ENCODE results near the gene DOCK2. TPM values are rescaled to one million over a fixed set of nuclear protein-coding genes. Genes with fewer than 3 reads are reported as not detected.

DOCK2 gene
- total RNA-seq, 6 donors from 2014 or later, result 46.7 to 150 (median 73.8) TPM

DNA sequence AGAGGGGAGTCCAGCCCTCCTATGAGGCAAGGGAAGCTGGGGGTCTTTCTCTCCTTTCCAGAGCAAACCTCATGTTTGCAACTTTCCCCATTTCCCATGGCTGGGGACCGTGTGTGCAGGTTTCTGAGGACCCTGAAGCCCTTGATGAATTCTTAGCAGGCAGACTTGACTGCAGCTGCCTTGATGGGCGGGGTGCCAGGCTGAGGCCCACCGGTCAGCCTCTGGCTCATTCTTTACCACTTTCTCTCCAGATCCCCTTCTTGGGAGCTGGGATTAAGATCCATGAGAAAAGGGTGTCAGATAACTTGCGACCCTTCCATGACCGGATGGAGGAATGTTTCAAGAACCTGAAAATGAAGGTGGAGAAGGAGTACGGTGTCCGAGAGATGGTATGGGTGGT is 438.6 kb downstream of the DOCK2 start:
- no peaks in the 10 kb centered on the region for H3K27me3 ChIP-seq
- no peak for ATAC-seq (ENCODE audit: low FRiP score in 2 of 2)
- no peaks in the 10 kb centered on the region for H3K9me3 ChIP-seq
- H3K27ac ChIP-seq, result no peak overlapping the region
- 78 to 86% methylated on average over 7 of the region's 7 CpGs for WGBS, 2 donors
- no peaks in the 10 kb centered on the region for H3K4me1 ChIP-seq
- peaks cover 0 to 15% (median 10%) of the 10 kb centered on the region in 4 donors for H3K36me3 ChIP-seq
- no peak for TF ChIP-seq POLR2AphosphoS5 (IDR thresholded peaks at IDR 0.05)
- no peak for TF ChIP-seq EP300 (IDR thresholded peaks at IDR 0.05)
- TF ChIP-seq, protein P1, sequence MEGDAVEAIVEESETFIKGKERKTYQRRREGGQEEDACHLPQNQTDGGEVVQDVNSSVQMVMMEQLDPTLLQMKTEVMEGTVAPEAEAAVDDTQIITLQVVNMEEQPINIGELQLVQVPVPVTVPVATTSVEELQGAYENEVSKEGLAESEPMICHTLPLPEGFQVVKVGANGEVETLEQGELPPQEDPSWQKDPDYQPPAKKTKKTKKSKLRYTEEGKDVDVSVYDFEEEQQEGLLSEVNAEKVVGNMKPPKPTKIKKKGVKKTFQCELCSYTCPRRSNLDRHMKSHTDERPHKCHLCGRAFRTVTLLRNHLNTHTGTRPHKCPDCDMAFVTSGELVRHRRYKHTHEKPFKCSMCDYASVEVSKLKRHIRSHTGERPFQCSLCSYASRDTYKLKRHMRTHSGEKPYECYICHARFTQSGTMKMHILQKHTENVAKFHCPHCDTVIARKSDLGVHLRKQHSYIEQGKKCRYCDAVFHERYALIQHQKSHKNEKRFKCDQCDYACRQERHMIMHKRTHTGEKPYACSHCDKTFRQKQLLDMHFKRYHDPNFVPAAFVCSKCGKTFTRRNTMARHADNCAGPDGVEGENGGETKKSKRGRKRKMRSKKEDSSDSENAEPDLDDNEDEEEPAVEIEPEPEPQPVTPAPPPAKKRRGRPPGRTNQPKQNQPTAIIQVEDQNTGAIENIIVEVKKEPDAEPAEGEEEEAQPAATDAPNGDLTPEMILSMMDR (IDR thresholded peaks at IDR 0.05), result no peak
- no peak for TF ChIP-seq POLR2A (IDR thresholded peaks at IDR 0.05)
- DNase-seq, result no peak
- no peak overlapping the region for H3K4me3 ChIP-seq

DNA sequence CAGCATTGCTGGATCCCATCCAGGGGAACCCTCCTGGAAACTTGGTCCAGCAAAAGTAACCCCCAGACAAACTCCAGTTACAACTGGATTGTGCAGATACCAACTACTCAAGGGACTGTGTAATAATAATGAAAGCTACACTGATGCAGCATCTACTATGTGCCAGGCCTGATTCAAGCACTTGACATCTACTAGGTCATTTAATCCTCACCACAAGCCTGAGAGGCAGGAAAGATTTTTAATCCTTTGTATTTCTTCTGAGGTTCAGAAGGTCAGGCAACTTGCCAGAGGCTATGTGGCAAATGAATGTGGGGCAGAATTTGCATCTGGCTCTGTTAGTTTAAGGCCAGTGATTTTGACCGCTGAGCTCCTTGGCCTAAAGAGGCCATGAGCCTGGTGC is 439.1 kb downstream of the DOCK2 start:
- Histone ChIP-seq H3K4me1 (no peaks in the 10 kb centered on the region), H3K9me3 (no peaks in the 10 kb centered on the region), H3K4me3 (no peak overlapping the region), H3K36me3 (peaks cover 0 to 16% (median 10%) of the 10 kb centered on the region in 4 donors), H3K27ac (no peak overlapping the region), H3K27me3 (no peaks in the 10 kb centered on the region)
- WGBS, 2 donors, result 90 to 93% methylated on average over 1 of the region's 1 CpG
- ATAC-seq (ENCODE audit: low FRiP score in 2 of 2) (no peak), DNase-seq (no peak)
- no peak for TF ChIP-seq POLR2AphosphoS5 (IDR thresholded peaks at IDR 0.05)
- TF ChIP-seq EP300 (IDR thresholded peaks at IDR 0.05), result no peak
- TF ChIP-seq, protein P1 (IDR thresholded peaks at IDR 0.05), result no peak
- no peak for TF ChIP-seq POLR2A (IDR thresholded peaks at IDR 0.05)

DNA sequence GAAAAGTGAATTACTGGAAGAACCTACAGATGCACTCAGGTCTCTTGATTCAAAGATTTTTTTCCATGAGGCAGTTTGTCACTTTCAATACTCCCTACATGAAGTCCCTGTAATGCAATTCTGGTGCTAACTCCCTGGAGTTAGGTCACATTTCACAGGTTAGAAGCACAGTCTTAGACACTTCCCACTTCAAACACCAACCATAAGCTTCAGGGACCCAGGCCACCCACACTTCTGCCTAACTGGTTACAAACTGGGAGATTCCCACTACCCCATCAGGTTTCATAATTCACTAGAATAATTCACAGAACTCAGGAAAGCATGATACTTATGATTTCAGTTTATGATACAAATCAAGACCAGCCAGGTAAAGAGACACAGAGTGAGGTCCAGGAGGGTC is 439.7 kb downstream of the DOCK2 start:
- Histone ChIP-seq H3K4me3 (no peak overlapping the region), H3K27ac (no peak overlapping the region), H3K27me3 (no peaks in the 10 kb centered on the region), H3K4me1 (no peaks in the 10 kb centered on the region), H3K36me3 (peaks cover 0 to 16% (median 10%) of the 10 kb centered on the region in 4 donors), H3K9me3 (no peaks in the 10 kb centered on the region)
- ATAC-seq (ENCODE audit: low FRiP score in 2 of 2), result no peak
- no peak for TF ChIP-seq POLR2AphosphoS5 (IDR thresholded peaks at IDR 0.05)
- TF ChIP-seq POLR2A (IDR thresholded peaks at IDR 0.05), result no peak
- TF ChIP-seq EP300 (IDR thresholded peaks at IDR 0.05), result no peak
- TF ChIP-seq, protein P1 (IDR thresholded peaks at IDR 0.05), result no peak
- no peak for DNase-seq

DNA sequence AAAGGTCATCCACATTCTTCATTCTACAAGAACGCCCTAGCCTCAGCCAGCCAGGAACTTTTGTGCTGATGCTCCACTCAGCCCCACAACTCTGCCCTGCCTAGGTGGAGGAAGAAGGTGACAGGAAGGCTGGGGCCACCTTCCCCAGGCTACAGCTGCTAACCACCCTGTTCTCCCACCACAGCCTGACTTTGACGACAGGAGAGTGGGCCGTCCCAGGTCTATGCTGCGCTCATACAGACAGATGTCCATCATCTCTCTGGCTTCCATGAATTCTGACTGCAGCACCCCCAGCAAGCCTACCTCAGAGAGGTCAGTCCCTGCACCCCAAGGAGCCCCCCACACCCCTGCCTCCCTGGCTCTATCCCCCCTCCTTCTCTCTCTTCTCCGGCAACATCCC is 440.5 kb downstream of the DOCK2 start:
- TF ChIP-seq POLR2A (IDR thresholded peaks at IDR 0.05), result no peak
- TF ChIP-seq EP300 (IDR thresholded peaks at IDR 0.05), result no peak
- Histone ChIP-seq H3K27me3 (no peaks in the 10 kb centered on the region), H3K9me3 (no peaks in the 10 kb centered on the region), H3K27ac (no peak overlapping the region), H3K36me3 (peaks cover 0 to 16% (median 10%) of the 10 kb centered on the region in 4 donors), H3K4me1 (no peaks in the 10 kb centered on the region), H3K4me3 (no peak overlapping the region)
- no peak for DNase-seq
- ATAC-seq (ENCODE audit: low FRiP score in 2 of 2), result no peak
- 91 to 92% methylated on average over 5 of the region's 5 CpGs for WGBS, 2 donors

DNA sequence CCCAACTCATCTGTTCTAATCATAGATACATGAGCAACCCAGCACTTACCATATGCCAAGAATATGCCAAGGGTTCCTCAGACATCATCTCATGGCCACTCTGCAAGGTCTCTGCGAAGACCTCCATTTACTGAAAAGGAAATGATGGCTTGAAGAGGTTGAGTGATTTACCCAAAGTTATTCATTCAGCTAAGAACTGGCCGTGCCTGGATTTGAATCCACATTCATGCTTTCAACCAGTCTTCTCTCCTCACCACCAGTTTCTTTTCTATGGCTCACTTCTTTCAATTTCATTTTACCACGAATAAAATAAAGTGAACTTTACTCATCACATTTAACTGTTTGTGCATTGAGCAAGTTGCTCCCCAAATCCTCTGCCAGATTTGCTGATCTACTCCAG is 441.4 kb downstream of the DOCK2 start:
- Histone ChIP-seq H3K4me3 (no peak overlapping the region), H3K9me3 (no peaks in the 10 kb centered on the region), H3K36me3 (peaks cover 0 to 16% (median 10%) of the 10 kb centered on the region in 4 donors), H3K27me3 (no peaks in the 10 kb centered on the region), H3K27ac (no peak overlapping the region), H3K4me1 (no peaks in the 10 kb centered on the region)
- ATAC-seq (ENCODE audit: low FRiP score in 2 of 2) (no peak), DNase-seq (no peak)
- TF ChIP-seq POLR2AphosphoS5 (IDR thresholded peaks at IDR 0.05) (no peak), EP300 (IDR thresholded peaks at IDR 0.05) (no peak), POLR2A (IDR thresholded peaks at IDR 0.05) (no peak)
- TF ChIP-seq, protein P1 (IDR thresholded peaks at IDR 0.05), result no peak
- WGBS, 2 donors, result 82 to 83% methylated on average over 3 of the region's 3 CpGs

Measured in upper lobe of left lung (tissue), 6 donors.